HG02588 (cell line): ENCODE data around the gene RAG1.

Source experiments
- ATAC-seq: cut with Tn5 transposase; IDR thresholded peaks from one replicate; pipeline ENCODE4 v1.9.1; 2021; ENCODE audit warnings: mild to moderate bottlenecking, moderate library complexity; ENCODE audit not compliant: unreplicated experiment

RAG1 gene

DNA sequence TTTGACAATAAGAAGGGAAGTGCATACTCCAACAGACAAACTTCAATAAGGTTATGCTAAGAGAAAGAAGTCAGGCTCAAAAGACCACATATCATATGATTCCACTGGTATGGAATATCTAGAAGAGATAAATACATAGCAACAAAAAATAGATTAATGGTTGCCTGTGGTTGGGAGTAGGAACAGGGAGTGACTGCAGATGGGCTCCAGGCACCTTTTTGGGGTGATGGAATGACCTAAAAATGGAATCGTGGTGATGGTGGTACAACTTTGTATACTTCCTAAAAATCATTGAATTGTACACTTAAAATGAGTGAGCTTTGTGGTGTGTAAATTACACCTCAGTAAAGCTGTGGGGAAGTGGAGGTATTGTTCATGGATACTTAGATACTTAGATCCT is 59.2 kb downstream of the RAG1 start:
- ATAC-seq, result no peak

DNA sequence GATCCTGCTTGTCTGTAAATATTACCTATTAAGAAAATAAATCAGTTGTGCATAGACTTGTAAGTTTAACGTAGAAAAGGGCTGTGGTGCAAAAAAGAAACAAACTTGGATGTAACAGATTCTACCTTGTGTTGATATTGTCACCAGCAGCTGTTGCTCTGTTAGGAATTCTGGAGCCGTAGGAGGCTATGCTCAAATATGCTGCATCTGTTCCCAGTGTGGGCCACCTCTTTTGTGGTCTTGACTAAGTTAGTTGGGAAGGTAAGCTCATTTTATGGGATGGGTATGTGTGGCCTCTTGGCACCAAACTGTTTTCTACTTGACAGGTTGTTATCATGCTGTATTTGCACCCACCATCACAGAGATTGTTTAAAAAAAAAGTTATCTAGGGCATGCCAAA is 59.7 kb downstream of the RAG1 start:
- no peak for ATAC-seq

DNA sequence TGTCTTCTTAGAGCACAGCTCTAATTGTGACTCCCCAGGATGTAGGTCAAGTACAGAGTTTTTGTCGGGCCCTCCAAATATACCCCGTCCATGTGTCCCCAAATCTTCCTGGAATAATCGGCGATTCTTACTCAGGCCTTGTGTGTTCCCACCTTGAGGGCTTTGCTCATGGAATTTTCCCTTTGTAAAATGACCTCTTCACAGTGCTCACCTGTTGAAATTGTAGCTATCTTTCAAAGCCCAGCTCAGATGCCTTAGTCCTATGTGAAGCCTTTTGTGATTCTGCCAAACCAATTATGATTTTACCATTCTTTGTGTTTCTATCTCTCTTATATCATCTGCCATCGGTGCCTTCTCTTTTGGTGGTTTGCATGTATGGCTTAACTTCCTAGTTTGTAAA is 60.3 kb downstream of the RAG1 start:
- ATAC-seq, result no peak

DNA sequence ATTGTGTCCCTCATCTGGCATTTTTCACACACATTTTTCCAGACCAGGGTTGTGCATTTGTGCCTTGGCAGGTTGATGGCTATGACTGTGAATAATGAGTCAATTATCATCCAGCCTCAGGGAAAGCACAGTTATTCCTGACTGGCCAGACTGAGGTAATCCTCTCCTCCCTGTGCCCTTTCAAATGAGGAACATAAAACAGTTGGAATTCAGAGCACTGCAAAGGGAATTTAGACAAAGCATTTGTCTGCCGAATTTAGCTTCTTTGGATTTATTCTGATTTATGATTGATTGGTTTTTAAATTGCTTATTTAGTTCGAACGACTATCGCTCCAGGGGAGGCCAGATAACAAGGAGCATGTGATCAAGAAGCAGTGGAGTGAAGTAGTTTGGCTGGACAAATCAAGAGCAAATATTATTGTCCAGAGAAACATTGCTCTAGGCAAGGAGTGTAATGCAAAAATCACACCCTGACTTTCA is 61.0 kb downstream of the RAG1 start:
- ATAC-seq, result no peak
